HepG2 (cell line): ENCODE data around the gene TMEM95. TPM values are rescaled to one million over a fixed set of nuclear protein-coding genes. Genes with fewer than 3 reads are reported as not detected.

ENCODE experiments used
- CREBL2 ChIP-seq: sonication (generic); formaldehyde crosslinking; IDR thresholded peaks from 2 replicates; pipeline ENCODE4 v1.8.1; 2023; ENCODE audit warnings: missing genetic modification reagents, mild to moderate bottlenecking, borderline replicate concordance
- FOXK2 ChIP-seq: fragments of 450-650 bp; IDR thresholded peaks from 2 replicates; pipeline ENCODE4 v1.6.1; 2016
- MED13 ChIP-seq: sonication (generic); formaldehyde crosslinking; IDR thresholded peaks from 2 replicates; pipeline ENCODE4 v1.5.0; 2020; ENCODE audit warnings: missing genetic modification reagents
- NCOR1 ChIP-seq: fragments of 200-600 bp; sonication (generic); IDR thresholded peaks from 2 replicates; pipeline ENCODE4 v1.7.0; 2017; ENCODE audit warnings: antibody characterized with exemption, low read length, borderline replicate concordance
- SP1 ChIP-seq, 2 experiments: fragments of 450-650 bp in 1 of 2; sonication (generic) in 1 of 2; formaldehyde crosslinking in 1 of 2; IDR thresholded peaks; 2 replicates each; pipeline versions ENCODE4 v1.4.0 to v1.6.1; 2016 to 2020; ENCODE audit warnings: missing genetic modification reagents in 1 of 2
- ZNF142 ChIP-seq: sonication (generic); formaldehyde crosslinking; IDR thresholded peaks from 2 replicates; pipeline ENCODE4 v1.4.0; 2020; ENCODE audit warnings: missing genetic modification reagents
- ZNF776 ChIP-seq: sonication (generic); formaldehyde crosslinking; IDR thresholded peaks from 2 replicates; pipeline ENCODE4 v1.4.0; 2020; ENCODE audit warnings: mild to moderate bottlenecking, missing genetic modification reagents
- ZNF782 ChIP-seq: sonication (generic); formaldehyde crosslinking; IDR thresholded peaks from 2 replicates; pipeline ENCODE4 v1.4.0; 2020; ENCODE audit warnings: missing genetic modification reagents, mild to moderate bottlenecking, borderline replicate concordance
- ZNF891 ChIP-seq: sonication (generic); formaldehyde crosslinking; IDR thresholded peaks from 2 replicates; pipeline ENCODE4 v1.5.0; 2020; ENCODE audit warnings: mild to moderate bottlenecking, missing genetic modification reagents
- polyA plus RNA-seq, 8 experiments: library from polyadenylated mRNA; depleted of rRNA in 3 of 8; stranded (reverse) in 7 of 8; unstranded in 1 of 8; fragments of >200 nt; fragmentation: Illumina TruSeq in 4 of 8; extraction: Trizol in 4 of 8; gene quantifications; 2 replicates each; pipeline versions ENCODE4 v1.2.1 to v1.2.3, GENCODE V29; 2011 to 2016; ENCODE audit warnings: low read depth in 4 of 8, missing spikeins in 1 of 8, mixed read lengths in 1 of 8; ENCODE audit not compliant: insufficient read depth in 1 of 8
- total RNA-seq, 5 experiments: library from RNA; depleted of rRNA; stranded (reverse); fragments of >200 nt; fragmentation: Illumina TruSeq; extraction: Trizol; gene quantifications; 2 replicates each; pipeline ENCODE4 v1.2.3, GENCODE V29; 2016; ENCODE audit warnings: low read depth in 1 of 5
- TF ChIP-seq, protein P1 (sequence below): sonication (generic); formaldehyde crosslinking; IDR thresholded peaks from 2 replicates; pipeline ENCODE4 v1.4.0; 2020; ENCODE audit warnings: mild to moderate bottlenecking, missing genetic modification reagents
- TF ChIP-seq, protein P2 (sequence below): IDR thresholded peaks from 2 replicates; pipeline ENCODE4 v1.6.1; 2016
- TF ChIP-seq, protein P3 (sequence below): sonication (generic); formaldehyde crosslinking; conservative IDR thresholded peaks from 2 replicates; pipeline ENCODE4 v1.5.0; 2020; ENCODE audit warnings: missing genetic modification reagents

The TMEM95 gene
- total and polyA plus RNA-seq, 2 of the 13 experiments (the other 11 are each of a cell fraction or from before 2014, with no cell fraction given) = not detected

DNA sequence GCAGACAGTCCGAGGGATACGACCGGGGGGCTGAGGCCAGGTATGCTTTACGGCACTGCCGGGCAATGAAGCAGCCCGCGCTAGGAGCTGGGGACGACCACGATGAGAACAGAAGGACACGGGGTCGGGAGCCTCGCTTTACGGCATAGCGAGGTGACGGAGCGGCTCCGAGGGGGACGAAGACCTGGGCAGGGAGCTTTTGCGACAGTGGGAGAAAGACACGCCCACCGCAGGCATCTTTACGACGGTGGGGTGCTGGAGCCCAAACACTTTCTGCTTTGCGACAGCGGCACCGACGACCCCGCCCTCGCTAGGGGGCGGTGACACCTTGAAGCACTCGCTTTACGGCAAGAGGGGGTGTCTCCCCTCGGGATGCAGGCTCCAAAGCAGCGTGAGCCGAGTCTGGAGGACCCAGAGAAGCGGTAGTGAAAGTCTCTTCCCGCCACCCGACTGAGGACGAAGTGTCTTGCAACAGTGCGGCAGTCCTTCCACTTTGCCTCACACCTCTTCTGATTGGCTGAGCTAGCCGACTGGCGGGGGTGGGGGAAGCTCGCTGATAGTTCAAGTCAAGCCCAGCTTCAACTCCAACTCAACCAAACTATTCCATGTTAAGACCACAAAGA, 25.5 kb upstream of the TMEM95 start (continued):
- TF ChIP-seq ZNF782 (CRISPR knock-in tag) (peak; percentile 52; the same call in 1 of the 2 replicates), MED13 (CRISPR knock-in tag) (no peak), ZNF776 (CRISPR knock-in tag) (0 out of 2 replicates have a peak, but pooled peaks have one; percentile 50), FOXK2 (peak; percentile 56; the same call in 1 of the 2 replicates), CREBL2 (CRISPR knock-in tag) (no peak), NCOR1 (no peak), ZNF142 (CRISPR knock-in tag) (no peak), ZNF891 (CRISPR knock-in tag) (0 out of 2 replicates have a peak, but pooled peaks have one; percentile 55), SP1 (IDR thresholded peaks at IDR 0.05) (no peak), SP1 (CRISPR knock-in tag; IDR thresholded peaks at IDR 0.05) (peak; percentile 89)
- TF ChIP-seq, protein P1, sequence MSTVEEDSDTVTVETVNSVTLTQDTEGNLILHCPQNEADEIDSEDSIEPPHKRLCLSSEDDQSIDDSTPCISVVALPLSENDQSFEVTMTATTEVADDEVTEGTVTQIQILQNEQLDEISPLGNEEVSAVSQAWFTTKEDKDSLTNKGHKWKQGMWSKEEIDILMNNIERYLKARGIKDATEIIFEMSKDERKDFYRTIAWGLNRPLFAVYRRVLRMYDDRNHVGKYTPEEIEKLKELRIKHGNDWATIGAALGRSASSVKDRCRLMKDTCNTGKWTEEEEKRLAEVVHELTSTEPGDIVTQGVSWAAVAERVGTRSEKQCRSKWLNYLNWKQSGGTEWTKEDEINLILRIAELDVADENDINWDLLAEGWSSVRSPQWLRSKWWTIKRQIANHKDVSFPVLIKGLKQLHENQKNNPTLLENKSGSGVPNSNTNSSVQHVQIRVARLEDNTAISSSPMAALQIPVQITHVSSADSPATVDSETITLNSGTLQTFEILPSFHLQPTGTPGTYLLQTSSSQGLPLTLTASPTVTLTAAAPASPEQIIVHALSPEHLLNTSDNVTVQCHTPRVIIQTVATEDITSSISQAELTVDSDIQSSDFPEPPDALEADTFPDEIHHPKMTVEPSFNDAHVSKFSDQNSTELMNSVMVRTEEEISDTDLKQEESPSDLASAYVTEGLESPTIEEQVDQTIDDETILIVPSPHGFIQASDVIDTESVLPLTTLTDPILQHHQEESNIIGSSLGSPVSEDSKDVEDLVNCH (CRISPR knock-in tag) = no peak
- TF ChIP-seq, protein P2, sequence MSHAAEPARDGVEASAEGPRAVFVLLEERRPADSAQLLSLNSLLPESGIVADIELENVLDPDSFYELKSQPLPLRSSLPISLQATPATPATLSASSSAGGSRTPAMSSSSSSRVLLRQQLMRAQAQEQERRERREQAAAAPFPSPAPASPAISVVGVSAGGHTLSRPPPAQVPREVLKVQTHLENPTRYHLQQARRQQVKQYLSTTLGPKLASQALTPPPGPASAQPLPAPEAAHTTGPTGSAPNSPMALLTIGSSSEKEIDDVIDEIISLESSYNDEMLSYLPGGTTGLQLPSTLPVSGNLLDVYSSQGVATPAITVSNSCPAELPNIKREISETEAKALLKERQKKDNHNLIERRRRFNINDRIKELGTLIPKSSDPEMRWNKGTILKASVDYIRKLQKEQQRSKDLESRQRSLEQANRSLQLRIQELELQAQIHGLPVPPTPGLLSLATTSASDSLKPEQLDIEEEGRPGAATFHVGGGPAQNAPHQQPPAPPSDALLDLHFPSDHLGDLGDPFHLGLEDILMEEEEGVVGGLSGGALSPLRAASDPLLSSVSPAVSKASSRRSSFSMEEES (CRISPR knock-in tag) = peak; percentile 41; the same call in 1 of the 2 replicates
- TF ChIP-seq, protein P3, sequence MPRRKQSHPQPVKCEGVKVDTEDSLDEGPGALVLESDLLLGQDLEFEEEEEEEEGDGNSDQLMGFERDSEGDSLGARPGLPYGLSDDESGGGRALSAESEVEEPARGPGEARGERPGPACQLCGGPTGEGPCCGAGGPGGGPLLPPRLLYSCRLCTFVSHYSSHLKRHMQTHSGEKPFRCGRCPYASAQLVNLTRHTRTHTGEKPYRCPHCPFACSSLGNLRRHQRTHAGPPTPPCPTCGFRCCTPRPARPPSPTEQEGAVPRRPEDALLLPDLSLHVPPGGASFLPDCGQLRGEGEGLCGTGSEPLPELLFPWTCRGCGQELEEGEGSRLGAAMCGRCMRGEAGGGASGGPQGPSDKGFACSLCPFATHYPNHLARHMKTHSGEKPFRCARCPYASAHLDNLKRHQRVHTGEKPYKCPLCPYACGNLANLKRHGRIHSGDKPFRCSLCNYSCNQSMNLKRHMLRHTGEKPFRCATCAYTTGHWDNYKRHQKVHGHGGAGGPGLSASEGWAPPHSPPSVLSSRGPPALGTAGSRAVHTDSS (CRISPR knock-in tag) = no peak
